NCI-H128 (cell line): ENCODE data around the gene FGFBP2.

Source experiments
- DNase-seq: peaks from one replicate; lab custom pipeline; 2025; ENCODE audit not compliant: unreplicated experiment; lab: John Stamatoyannopoulos, UW

Gene FGFBP2

GRCh38 chr4:15968551-15969300 lies 5.8 kb upstream of the FGFBP2 start:
- DNase-seq: no peak

- DNase-seq: no peak
Observed at GRCh38 chr4:15965325-15965724, 2.4 kb upstream of the FGFBP2 start.

- DNase-seq: no peak
Observed at GRCh38 chr4:15964159-15964558, 1.2 kb upstream of the FGFBP2 start.

- DNase-seq: no peak
Observed at GRCh38 chr4:15963576-15963975, 601 bp upstream of the FGFBP2 start.

- no peak for DNase-seq
Observed at GRCh38 chr4:15961781-15962510, 1.0 kb downstream of the FGFBP2 start.

- DNase-seq: no peak
Observed at GRCh38 chr4:15958562-15958961, 4.4 kb downstream of the FGFBP2 start.

GRCh38 chr4:15956179-15956850 lies 6.7 kb downstream of the FGFBP2 start:
- peak; percentile 6 for DNase-seq

GRCh38 chr4:15955670-15956069 lies 7.3 kb downstream of the FGFBP2 start:
- DNase-seq: no peak

- no peak for DNase-seq
Observed at GRCh38 chr4:15953625-15954024, 9.3 kb downstream of the FGFBP2 start.

- DNase-seq: no peak
Observed at GRCh38 chr4:15951781-15952180, 11.2 kb downstream of the FGFBP2 start.

- DNase-seq: no peak
Observed at GRCh38 chr4:15948826-15949225, 14.1 kb downstream of the FGFBP2 start.

- no peak for DNase-seq
Observed at GRCh38 chr4:15947684-15948083, 15.3 kb downstream of the FGFBP2 start.

- no peak for DNase-seq
Observed at GRCh38 chr4:15945516-15945915, 17.5 kb downstream of the FGFBP2 start.

GRCh38 chr4:15944895-15945294 lies 18.1 kb downstream of the FGFBP2 start:
- no peak for DNase-seq

GRCh38 chr4:15942283-15942682 lies 20.7 kb downstream of the FGFBP2 start:
- no peak for DNase-seq

GRCh38 chr4:15938640-15939039 lies 24.3 kb downstream of the FGFBP2 start, which contains the start of gene FGFBP1:
Gene FGFBP1, minus strand, starts transcription at chr4:15938740. Its CDS starts 2,108 bp downstream, at chr4:15936632.
- no peak for DNase-seq

- DNase-seq: no peak
Observed at GRCh38 chr4:15938182-15938581, 24.8 kb downstream of the FGFBP2 start.

GRCh38 chr4:15936495-15936894 lies 26.5 kb downstream of the FGFBP2 start:
- no peak for DNase-seq

GRCh38 chr4:15935504-15936402 lies 27.2 kb downstream of the FGFBP2 start:
- no peak for DNase-seq

- no peak for DNase-seq
Observed at GRCh38 chr4:15934259-15934658, 28.7 kb downstream of the FGFBP2 start.
